Stimulated activated CD4-positive, alpha-beta T cell treated with anti-CD3 and anti-CD28 coated beads, Interleukin-2, amount 100 ng/mL, for 24 hours (primary cell): ENCODE measurements around the gene USP4.
"Not testable (repeated sequence)": the region's sequence is repeated elsewhere in the genome, so short reads cannot be mapped to it uniquely, and the experiment has no call there.

Experiments
- DNase-seq, 2 donors: peaks; one replicate each; pipeline ENCODE4 v3.0.0-alpha.2; 2020

The USP4 gene, protein sequence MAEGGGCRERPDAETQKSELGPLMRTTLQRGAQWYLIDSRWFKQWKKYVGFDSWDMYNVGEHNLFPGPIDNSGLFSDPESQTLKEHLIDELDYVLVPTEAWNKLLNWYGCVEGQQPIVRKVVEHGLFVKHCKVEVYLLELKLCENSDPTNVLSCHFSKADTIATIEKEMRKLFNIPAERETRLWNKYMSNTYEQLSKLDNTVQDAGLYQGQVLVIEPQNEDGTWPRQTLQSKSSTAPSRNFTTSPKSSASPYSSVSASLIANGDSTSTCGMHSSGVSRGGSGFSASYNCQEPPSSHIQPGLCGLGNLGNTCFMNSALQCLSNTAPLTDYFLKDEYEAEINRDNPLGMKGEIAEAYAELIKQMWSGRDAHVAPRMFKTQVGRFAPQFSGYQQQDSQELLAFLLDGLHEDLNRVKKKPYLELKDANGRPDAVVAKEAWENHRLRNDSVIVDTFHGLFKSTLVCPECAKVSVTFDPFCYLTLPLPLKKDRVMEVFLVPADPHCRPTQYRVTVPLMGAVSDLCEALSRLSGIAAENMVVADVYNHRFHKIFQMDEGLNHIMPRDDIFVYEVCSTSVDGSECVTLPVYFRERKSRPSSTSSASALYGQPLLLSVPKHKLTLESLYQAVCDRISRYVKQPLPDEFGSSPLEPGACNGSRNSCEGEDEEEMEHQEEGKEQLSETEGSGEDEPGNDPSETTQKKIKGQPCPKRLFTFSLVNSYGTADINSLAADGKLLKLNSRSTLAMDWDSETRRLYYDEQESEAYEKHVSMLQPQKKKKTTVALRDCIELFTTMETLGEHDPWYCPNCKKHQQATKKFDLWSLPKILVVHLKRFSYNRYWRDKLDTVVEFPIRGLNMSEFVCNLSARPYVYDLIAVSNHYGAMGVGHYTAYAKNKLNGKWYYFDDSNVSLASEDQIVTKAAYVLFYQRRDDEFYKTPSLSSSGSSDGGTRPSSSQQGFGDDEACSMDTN

DNA sequence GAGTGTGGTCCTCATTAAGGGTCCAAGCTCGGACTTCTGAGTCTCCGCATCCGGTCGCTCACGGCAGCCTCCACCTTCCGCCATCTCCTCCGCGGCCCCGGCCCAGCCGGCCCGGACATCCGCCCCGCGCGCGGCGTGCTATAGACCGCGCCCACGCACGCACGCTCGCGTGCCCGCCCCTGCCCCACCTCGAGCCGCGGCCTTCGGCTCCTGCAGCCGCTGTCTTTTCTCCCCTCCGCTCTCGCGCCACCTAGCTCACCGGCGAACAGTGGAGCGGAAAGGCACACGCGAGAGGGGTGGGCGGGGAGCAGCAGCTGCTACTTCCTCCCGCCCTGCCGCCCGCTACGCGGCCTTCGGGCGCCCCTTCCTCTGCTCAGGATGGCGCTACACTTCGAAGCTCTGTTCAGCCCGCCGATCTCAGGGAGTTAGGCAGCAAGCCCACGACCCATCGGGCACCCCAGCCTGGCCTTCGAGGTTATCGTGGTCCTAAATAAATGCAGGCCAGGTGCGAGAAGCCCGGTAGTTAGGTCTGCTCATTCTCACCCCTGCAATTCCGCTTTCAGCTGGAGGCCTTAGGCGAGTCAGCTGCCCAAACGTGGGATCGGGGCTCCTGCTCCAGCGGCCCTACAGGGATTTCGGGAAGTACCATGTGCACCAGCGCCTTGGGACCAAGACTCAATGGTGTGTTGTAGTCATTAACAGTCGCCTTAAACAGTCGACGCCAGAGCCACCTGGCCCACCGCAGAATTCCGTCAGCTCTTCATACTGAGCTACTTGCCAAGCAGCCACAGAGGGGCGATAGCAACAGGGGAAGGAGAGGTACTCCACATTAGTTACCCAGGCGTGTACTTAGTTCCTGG is at the start of gene USP4:
Gene USP4 (minus strand): TSS at position 113 of the 860 bp plus-strand sequence. CDS start 29 bp downstream, at position 84.
- DNase-seq, result peak; percentile 92 to 95

DNA sequence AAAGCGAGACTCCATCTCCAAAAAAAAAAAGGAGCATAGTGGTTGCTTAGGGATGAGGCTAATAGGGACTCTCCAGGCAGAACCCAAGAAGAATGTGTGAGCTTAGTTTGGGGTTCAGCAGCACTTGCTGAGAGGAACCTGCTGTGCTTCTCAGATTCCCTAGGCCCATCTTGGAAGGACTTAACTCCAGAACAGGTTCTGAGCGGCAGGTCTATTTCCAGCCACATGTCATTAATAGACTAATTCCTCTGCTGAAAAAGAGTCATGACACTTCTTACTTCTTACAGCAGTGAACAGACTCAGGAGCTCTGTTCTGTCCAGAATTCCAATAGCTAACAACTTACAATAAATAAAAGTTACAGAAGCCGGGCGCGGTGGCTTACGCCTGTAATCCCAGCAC is 49.4 kb upstream of the USP4 start:
- no peak for DNase-seq

DNA sequence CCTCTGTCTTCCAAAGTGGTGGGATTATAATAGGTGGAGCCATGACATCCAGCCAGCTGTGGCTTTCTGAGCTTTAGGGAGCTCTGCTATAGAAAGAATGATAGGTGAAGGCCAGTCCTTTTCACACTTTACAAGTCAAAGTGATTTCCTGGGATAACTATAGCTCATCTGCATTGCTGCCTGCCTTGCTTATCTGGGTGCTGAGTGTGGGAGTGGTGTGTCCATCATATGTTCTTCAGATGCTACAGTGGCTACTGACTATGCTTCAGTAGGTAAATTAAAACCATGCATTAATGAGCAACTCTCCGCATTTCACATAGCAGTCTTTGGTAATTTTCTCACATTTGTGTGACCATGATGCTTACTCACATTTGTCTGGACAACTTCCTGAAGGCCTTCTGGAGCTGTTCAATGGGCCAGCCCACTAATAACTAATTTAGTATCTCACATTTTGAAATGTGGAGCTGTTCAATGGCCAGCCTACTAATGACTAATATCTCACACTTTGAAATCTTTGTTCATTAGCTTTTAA is 48.5 kb upstream of the USP4 start:
- DNase-seq, result no peak

DNA sequence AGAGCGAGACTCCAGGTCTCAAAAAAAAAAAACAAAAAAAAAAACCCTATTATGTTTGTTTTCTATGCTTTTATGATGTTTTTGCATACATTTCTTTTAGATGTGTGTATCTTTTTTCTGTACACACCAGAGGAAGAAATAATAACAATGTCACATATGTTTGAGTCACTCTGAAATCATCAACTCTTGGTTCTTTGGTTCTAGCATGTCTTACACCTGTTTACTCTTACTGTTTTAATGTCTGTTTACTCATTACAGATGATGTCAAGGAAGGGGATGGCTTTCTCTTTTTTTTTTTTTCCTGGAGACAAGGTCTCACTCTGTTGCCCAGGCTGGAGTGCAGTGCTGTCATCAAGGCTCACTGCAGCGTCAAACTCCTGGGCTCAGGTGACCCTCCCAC is 47.9 kb upstream of the USP4 start:
- DNase-seq, result no peak

DNA sequence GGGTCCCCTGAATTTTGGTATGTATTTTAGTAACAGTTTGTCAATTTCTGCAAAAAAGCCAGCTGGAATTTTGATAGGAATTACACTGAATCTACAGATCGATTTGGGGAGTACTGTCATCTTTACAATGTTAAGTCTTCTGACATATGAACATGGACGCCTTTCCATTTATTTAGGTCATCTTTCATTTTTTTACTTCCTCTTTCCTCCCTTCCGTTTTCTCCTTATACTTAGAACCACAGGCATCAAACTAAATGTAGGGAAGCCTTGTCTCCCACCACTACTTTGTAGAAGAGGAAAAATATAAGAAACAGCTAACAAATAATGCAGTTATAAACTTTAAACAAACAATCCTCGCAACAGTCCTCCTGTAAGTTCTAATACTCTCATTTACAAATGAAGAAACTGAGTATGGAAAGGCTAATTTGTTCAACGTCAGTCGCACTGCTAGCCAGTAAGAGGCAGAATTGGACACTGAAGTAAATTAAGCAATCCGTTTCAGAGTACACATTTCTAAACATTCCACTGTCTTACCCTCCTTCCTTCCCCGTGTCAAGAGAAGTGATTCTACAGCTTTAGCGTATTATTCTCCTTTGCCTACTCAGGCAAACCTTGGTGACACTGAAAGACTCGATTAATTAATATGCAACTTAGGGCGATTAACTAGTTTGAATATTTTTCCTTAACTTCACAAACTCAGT is 46.4 kb upstream of the USP4 start:
- DNase-seq, result no peak

DNA sequence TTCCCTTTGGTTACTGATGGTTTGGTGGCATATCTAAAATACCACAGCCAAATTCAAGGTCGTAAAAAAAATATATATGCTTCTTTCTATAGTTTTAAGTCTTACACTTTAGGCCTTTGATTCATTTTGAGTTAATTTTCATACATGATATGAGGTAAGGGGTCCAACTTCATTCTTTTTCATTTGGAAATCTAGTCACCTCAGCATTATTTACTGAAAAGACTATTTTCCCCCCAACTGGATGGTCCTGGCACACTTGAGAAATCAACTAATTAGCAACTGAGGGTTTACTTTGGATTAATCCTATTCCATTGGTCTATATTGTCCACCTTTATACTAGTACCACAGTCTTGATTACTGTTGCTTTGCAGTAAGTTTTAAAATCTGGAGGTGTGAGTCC is 45.8 kb upstream of the USP4 start:
- DNase-seq, result no peak

DNA sequence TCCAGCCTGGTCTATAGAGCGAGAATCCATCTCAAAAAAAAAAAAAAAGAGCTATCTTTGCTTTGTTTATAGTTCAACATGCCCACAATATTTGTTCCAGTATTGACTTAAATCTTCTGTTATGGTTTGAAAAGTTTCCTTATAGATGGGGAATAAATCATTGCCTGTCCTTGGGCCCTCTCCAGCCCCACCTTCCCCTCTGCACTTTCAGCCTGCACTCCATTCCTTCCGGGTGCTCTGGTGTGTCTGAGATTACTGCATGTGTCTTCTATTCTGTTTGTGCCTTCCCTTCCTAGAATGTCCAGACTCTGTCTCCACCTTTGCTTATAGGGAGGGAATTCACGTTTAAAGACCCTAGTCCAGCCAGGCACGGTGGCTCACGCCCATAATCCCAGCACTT is 43.5 kb upstream of the USP4 start:
- DNase-seq, result no peak

DNA sequence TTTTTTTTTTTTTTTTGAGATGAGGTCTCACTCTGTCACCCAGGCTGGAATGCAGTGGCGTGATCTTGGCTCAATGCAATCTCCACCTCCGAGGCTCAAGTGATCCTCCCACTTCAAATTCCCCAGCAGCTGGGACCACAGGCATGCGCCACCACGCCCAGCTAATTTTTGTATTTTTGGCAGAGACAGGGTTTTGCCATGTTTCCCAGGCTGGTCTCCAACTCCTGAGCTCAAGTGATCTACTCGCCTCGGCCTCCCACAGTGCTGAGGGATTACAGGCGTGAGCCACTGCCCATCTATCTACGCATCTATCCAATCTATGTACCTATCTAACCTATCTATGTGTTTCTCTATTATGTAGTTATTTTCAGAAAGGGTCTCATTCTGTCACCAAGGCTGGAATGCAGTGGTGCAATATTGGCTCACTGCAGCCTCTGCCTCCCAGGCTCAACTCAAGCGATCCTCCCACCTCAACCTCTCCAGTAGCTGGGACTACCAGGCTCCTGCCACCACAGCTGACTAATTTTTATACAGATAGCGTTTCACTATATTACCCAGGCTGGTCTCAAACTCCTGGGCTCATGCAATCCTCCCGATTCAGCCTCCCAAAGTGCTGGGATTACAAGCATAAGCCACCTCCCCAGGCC is 38.5 kb upstream of the USP4 start:
- DNase-seq, result no peak

DNA sequence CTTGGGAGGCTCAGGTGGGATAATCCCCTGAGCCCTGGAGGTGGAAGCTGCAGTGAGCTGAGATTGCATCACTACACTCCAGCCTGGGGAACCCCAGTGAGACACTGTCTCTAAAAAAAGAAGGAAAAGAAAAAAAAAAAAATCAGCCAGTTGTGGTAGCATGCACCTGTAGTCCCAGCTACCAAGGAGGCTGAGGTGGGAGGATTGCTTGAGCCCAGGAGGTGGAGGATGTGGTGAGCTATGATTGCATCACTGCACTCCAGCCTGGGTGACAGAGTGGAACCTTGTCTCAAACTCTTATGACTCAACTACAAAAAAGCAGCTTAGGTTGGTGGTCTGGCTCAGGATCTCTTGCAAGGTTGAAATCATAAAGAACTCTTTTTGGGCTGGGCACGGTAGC is 37.6 kb upstream of the USP4 start:
- peak; percentile 28 to 47 for DNase-seq

DNA sequence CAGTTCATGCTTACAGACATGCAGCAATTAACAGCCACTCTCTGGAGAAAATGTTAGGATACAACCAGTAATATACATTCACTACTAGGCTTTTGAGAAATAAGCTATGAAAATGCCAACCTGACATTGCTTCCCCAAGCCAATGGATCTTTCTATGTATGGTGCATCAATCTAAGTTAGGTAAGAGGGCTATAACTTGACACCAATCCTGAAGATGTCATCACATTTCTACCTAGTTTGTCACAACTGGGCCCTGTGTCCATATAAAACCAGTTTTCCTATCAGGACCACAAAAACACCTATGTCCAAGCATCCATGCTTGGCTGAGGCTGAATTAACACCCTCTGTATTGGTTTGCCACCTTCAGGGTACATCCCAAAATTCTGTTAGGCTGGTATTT is 32.1 kb upstream of the USP4 start:
- no peak for DNase-seq

DNA sequence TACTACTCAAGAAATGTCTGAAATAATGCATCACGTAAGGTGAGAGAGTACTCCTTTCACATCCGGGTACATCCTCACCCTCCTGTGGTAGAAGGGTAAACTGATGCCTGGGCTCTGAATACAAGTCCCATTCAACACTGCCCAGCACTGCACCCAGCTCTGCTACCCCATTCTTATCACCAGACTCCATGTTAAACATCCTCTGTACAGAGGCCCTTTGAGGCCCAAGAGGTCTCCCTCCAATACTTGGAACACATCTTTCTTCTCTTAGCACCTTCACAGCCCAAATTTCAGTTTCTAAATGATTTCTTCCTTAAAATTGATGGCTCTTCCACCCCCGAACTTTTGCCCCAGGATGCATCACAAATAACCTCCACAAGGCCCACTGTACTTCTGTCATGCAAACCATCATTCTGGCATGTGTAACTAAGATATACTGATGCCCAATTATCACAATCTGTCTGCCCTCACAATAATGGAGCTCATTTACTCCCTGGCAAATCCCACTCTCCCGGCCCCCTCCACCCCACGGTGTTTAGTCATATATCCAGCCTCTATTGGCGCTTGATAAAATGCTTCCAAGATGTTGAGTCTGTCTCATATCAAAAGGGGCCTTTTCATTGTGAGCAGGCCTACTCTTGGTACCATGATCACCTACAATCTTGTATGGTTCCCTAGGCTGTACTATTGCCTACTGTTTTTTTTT is 30.9 kb upstream of the USP4 start:
- DNase-seq, result no peak

DNA sequence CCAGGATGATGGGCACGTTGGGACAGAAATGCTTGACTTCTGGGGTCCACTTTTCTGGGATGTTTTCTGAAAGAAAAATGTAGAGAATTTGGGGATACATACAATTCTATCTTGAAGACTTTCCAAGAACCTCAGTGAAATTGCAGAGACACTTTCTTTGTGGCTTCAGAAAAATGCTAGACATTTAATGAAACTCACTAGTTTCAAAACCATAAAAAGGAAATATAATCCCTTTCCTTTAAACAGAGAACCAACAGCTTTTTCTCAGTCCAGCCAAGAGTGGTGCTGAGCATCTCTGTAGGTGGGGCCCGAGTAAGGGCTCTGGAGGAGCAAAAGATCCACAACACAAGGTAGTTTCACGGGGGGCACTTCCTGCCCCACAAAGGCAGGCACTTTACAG is 22.7 kb upstream of the USP4 start:
- DNase-seq, result no peak

DNA sequence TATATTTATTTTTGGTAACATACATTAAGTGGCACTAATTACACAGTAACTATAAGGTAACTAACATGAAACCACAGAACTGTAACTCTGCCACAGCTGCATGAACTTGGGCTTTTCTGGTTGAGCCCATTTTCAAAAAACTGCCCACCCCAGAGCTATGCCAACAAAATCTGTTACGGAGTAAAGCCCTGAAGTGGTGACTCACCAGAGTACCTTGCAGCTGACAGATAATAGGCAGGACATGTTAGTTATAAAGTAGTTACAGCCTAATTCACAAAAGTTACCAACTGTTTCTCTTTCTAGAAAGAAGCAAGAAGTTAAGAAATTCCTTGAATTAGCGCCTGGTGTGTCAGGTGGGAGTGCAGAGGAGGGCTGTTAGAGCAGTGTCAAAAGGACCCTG is 19.8 kb upstream of the USP4 start:
- DNase-seq, result no peak

DNA sequence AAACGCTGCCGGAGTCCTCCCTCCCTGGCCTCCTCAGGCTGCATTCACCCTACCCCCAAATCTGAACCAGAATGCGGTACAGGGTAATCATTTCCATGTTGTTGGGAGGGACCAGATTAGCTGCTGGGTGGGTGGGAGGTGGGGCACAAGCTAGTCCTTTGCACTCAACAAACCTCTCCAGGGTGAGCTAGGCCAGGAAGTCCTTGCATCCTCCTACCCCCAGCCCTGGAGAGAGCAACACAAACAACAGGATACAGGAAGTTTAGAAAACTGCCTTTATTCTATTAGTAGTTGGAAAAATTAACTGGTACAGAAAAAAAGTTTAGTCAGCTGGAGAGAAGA is 19.0 kb upstream of the USP4 start:
- no peak for DNase-seq

DNA sequence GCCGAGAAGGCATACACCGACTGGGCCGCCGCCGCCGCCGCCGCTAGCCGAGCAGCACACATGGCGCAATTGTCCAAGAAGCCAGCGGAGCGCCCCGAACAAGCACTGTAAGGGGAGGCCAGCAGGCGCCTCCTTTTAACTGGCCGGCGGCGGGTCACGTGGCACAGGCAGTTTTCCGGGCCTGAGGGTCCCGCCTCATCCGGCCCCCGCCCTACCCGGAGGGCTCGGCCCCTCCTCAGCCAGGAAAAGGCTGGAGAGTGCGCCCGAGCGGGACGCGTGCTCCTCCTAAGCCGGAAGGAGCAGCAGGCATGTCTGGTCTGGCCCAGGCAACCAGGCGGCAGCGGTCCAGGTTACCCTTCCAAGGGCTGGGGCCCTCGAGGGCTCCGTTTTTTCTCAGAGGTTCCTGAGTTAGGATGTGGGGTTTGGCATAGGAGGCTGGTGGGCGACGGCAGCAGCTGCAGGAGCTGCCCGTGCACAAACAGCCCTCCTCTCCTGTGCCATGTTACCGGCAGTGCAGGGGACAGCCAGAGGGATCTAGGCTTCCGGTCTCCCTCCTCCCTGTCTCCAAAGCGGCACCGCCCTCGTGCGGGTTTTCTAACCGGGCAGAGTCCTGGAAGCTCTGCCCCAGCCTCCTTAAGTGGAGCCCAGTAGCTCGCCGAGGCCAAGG is 18.5 kb upstream of the USP4 start, which contains the start of gene GPX1:
Gene GPX1 (minus strand): TSS at position 137 of the 667 bp plus-strand sequence. CDS start 75 bp downstream, at position 62.
- peak; percentile 80 to 92 for DNase-seq

DNA sequence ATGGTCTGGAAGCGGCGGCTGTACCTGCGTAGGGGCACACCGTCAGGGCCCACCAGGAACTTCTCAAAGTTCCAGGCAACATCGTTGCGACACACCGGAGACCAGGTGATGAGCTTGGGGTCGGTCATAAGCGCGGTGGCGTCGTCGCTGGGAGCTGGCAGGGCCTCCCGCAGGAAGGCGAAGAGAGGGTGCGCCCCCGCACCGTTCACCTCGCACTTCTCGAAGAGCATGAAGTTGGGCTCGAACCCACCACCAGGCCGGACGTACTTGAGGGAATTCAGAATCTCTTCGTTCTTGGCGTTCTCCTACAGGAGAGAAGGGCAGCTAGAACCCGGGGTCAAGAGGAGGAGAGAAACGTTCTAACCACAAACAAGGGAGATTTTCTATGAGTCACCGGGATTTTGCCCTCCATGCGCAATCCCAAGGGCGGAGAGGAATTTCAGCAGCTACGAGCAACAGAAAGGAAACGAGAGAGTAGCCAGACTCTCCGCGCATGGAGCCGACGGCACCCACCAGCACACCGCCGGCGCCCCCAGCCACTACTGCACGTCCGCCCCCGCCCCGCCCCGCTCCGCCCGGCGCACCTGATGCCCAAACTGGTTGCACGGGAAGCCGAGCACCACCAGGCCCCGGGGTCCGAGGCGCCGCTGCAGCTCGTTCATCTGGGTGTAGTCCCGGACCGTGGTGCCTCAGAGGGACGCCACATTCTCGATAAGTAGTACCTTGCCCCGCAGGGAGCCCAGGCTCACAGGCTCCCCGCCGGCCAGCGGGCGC is 17.8 kb upstream of the USP4 start:
- peak; percentile 60 to 64 for DNase-seq

DNA sequence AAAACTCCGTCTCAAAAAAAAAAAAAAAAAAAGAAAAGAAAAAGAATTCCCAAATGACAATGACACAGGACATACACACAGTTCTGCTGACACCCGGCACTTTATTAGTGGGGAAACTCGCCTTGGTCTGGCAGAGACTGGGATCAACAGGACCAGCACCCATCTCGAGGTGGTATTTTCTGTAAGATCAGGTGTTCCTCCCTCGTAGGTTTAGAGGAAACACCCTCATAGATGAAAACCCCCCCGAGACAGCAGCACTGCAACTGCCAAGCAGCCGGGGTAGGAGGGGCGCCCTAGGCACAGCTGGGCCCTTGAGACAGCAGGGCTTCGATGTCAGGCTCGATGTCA is 17.2 kb upstream of the USP4 start:
- DNase-seq, result not testable (repeated sequence)

DNA sequence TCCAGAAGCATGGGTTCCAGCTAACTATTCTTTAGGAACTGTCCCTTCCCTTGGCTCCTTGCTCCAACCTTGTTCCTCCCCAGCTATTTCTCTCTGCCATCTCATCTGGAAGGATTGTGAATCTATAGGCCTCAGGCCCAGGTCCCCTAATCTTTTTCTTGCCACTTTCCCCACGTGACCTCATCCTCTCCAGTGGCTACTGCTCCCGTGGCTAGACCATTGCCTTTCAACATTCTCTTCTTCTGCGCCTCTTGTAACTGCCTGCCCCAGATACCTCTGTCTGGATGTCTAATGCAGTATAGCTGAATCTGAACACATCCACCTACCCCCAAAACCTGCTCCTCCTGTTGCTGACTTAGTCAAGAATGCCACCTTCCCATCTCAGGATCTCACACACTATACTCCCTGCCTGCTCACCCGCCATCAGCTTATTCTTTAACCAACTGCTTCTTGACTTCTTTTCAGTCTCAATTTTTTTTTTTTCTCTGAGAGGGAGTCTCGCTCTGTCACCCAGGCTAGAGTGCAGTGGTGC is 13.1 kb upstream of the USP4 start:
- no peak for DNase-seq

DNA sequence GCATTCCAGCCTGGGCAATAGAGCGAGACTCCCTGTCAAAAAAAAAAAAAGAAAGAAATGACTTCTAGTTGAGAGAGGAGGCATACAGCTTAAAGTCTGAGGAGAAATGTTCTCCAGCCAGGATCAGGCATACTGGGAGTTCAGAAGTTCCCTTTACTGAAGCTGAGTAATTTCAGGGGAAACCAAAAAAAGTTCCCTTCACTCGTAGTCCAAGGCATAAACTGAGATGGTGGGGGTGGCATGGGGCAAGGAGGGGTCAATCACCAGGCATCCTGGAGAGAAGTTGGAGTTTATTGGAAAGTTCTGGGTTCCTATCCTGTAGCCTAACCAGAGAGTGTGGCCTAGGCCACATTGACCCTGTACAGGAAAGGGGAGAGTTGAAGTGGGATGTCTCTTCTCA is 12.4 kb upstream of the USP4 start:
- DNase-seq, result no peak
